Endothelial cell of umbilical vein (primary cell): ENCODE measurements around the gene BTBD19.

Experiments
- CTCF ChIP-seq, 2 donors: IDR thresholded peaks; 1 replicate in 1 of 2; 2 replicates in 1 of 2; pipeline ENCODE4 v1.5.1; 2011; ENCODE audit warnings: low read length in 2 of 2, mild to moderate bottlenecking in 2 of 2, moderate library complexity in 2 of 2, control low read depth in 1 of 2, inconsistent platforms in 1 of 2, low read depth in 1 of 2; ENCODE audit not compliant: insufficient read depth in 1 of 2; ENCODE audit errors: extremely low read depth in 1 of 2
- GATA2 ChIP-seq: IDR thresholded peaks from 2 replicates; pipeline ENCODE4 v1.7.0; 2011; ENCODE audit warnings: low read depth, mild to moderate bottlenecking, moderate library complexity, mixed read lengths, low read length; ENCODE audit not compliant: insufficient read length, insufficient read depth
- MAX ChIP-seq: IDR thresholded peaks from 2 replicates; pipeline ENCODE4 v1.6.1; 2011; ENCODE audit not compliant: insufficient read depth, insufficient read length
- POLR2AphosphoS5 ChIP-seq: IDR thresholded peaks from 2 replicates; pipeline ENCODE4 v1.6.1; 2012; ENCODE audit warnings: low read depth, mild to moderate bottlenecking, control low read depth, low read length, moderate library complexity; ENCODE audit not compliant: insufficient read depth

GRCh38 chr1:44828841-44829440, 20.6 kb downstream of the BTBD19 start:
- no peak for TF ChIP-seq MAX
- TF ChIP-seq POLR2AphosphoS5, result no peak
- no peak for TF ChIP-seq CTCF (IDR thresholded peaks at IDR 0.05; ENCODE audit: extremely low read depth in 1 of 2, insufficient read depth in 1 of 2, low read depth in 1 of 2, low read length in 2 of 2)
- no peak for TF ChIP-seq GATA2
